Right lobe of liver (tissue), 6 donors: ENCODE results near the gene HPS6. TPM values are rescaled to one million over a fixed set of nuclear protein-coding genes. Genes with fewer than 3 reads are reported as not detected.

ENCODE experiments used
- ATAC-seq, 4 donors: fragments of 200-7000 bp; cut with Tn5 transposase; one replicate each; pipeline ENCODE4 v1.9.1; 2020; ENCODE audit warnings: mild to moderate bottlenecking in 4 of 4, moderate library complexity in 4 of 4
- DNase-seq, 3 donors: peaks; one replicate each; pipeline ENCODE4 v3.0.0-alpha.2; 2020
- H3K27ac ChIP-seq, 3 donors: fragments of 200-600 bp; one replicate each; pipeline ENCODE4 v1.8.0; 2022
- H3K27me3 ChIP-seq, 2 donors: fragments of 200-600 bp; one replicate each; pipeline ENCODE4 v1.8.0; 2022
- H3K36me3 ChIP-seq, 4 donors: fragments of 200-600 bp; sonication (generic) in 1 of 4; one replicate each; pipeline versions ENCODE4 v1.5.1 to v1.8.0; 2017 to 2022; ENCODE audit warnings: control low read depth in 1 of 4
- H3K4me1 ChIP-seq, 4 donors: fragments of 200-600 bp; sonication (generic) in 1 of 4; one replicate each; pipeline versions ENCODE4 v1.5.1 to v1.8.0; 2017 to 2022; ENCODE audit warnings: control low read depth in 1 of 4
- H3K4me3 ChIP-seq, 3 donors: fragments of 200-600 bp; one replicate each; pipeline ENCODE4 v1.8.0; 2022
- H3K9me3 ChIP-seq, 4 donors: fragments of 200-600 bp; sonication (generic) in 1 of 4; one replicate each; pipeline versions ENCODE4 v1.5.1 to v1.8.0; 2017 to 2022; ENCODE audit warnings: control low read depth in 1 of 4
- CTCF ChIP-seq, 4 donors: fragments of 200-600 bp in 3 of 4; fragments of 450-650 bp in 1 of 4; IDR thresholded peaks; one replicate each; pipeline versions ENCODE4 v1.5.1 to v1.8.0; 2016 to 2022; ENCODE audit warnings: antibody characterized with exemption in 4 of 4, mild to moderate bottlenecking in 2 of 4
- POLR2A ChIP-seq: fragments of 450-650 bp; IDR thresholded peaks from one replicate; pipeline ENCODE4 v1.6.1; 2017; ENCODE audit warnings: antibody characterized with exemption, mild to moderate bottlenecking
- WGBS: methylation state at CpG from one replicate; pipeline ENCODE4 v1.1.6; 2018; ENCODE audit warnings: low coverage, low lambda C conversion rate; ENCODE audit not compliant: insufficient coverage; ENCODE audit errors: missing lambda C conversion rate; 5-methylcytosine and 5-hydroxymethylcytosine counted together
- intact Hi-C, 2 donors: fragments of 100-400 bp; cut with DNase I; formaldehyde crosslinking; loops; one replicate each; pipeline versions ENCODE4 v1.11.2 to v1.14.1; 2022
- long read RNA-seq: library from polyadenylated mRNA; unstranded; transcript quantifications from one replicate; pipeline ENCODE4 v2.0.0, GENCODE V29; 2019
- total RNA-seq, 6 experiments: library from RNA; depleted of rRNA in 2 of 6; stranded (reverse); fragments of >200 nt in 2 of 6; fragmentation: NEBNext Ultra II Directional in 3 of 6; extraction: Animal tissue kit (Norgen Biotek cat#: 25700) in 3 of 6; gene quantifications; one replicate each; pipeline versions ENCODE4 v1.1.0 to v1.2.4, GENCODE V29; 2016 to 2023
- donor health status: DM: no; HTN: yes; CAD: no.
- donor health status: DM: no; HTN: no; CAD: no.
- donor health status: DM: no; HTN: no; CAD: no.
- donor health status: DM: no; HTN: yes; CAD: no.
- donor health status: DM: no; HTN: yes; CAD: no.

The HPS6 gene
- 10 to 100 TPM in 2 of 6 experiments, 1 to 10 TPM in 4; 6.6 to 11.7 (median 8.4) TPM for total RNA-seq
- long read RNA-seq, result 0 reads

- peak in 3 of 4 donors; percentile 12 to 43 (median 38) for TF ChIP-seq CTCF (IDR thresholded peaks at IDR 0.05)
- peak; percentile 84 for TF ChIP-seq POLR2A
- ATAC-seq, result peak; percentile 98 to 99 (median 98)
- Histone ChIP-seq H3K9me3 (no peaks in the 10 kb centered on the region), H3K4me1 (peaks cover 0 to 18% (median 4%) of the 10 kb centered on the region in 4 donors), H3K36me3 (no peaks in the 10 kb centered on the region), H3K4me3 (peak within 1 kb of the TSS; percentile 94 to 100 (median 95)), H3K27me3 (no peaks in the 10 kb centered on the region), H3K27ac (peak within 1 kb of the TSS; percentile 73 to 86 (median 84))
- DNase-seq, result peak; percentile 95
- WGBS, result 20% methylated on average over 6 of the region's 61 CpGs
- intact Hi-C loops, result no loop called here
Observed at GRCh38 chr10:102064868-102065560, at the start of gene HPS6. Gene HPS6 (plus strand): TSS chr10:102065349. CDS start chr10:102065475, 126 bp downstream.

DNA sequence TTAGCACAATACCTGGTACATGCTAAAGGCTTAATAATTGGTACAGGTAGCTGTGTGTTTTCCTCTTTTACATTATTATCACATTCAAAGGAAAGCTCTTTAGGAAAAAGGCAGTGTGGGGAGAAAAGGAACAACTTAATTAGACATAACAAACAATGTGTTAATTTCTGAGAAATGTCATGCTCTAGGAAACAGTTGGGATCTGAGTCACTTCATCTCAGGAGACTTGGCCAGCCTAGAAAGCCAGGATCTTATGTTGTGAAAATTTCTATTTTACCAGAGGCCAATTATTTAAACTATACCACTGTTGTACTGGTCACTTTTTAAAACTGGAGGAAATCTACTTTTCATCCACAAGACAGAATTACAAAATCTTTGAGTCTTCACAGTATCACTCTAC lies 48.7 kb upstream of the HPS6 start:
- Histone ChIP-seq H3K27ac (no peak overlapping the region), H3K27me3 (no peaks in the 10 kb centered on the region), H3K9me3 (no peaks in the 10 kb centered on the region), H3K36me3 (peaks cover 0 to 34% (median 4%) of the 10 kb centered on the region in 4 donors), H3K4me1 (no peaks in the 10 kb centered on the region), H3K4me3 (no peak overlapping the region)
- DNase-seq (no peak), ATAC-seq (no peak)
- intact Hi-C loops, result no loop called here
- TF ChIP-seq CTCF (IDR thresholded peaks at IDR 0.05) (no peak), POLR2A (no peak)

DNA sequence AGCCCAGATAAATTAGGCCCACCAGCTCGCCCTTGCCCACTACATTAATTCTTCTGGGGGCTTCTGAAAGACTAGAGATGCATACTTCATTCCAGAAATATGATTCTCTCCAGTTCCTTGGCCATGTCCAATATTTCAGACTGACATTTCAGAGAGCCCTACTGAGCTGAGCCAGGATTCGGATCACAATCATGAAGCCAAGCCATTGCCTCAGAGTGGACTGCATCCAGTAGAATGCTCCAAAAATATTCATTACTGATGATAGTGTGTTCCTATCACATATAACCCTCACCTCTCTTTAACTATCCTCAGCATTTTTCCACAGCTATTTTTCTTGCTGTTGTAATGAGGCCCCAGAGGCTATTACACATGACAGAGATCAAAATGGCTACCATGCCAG lies 47.9 kb upstream of the HPS6 start:
- no peak overlapping the region for H3K27ac ChIP-seq
- DNase-seq, result no peak
- no peaks in the 10 kb centered on the region for H3K4me1 ChIP-seq
- H3K4me3 ChIP-seq, result no peak overlapping the region
- no peak for TF ChIP-seq POLR2A
- no peak for TF ChIP-seq CTCF (IDR thresholded peaks at IDR 0.05)
- ATAC-seq, result no peak
- H3K36me3 ChIP-seq, result peaks cover 0 to 32% (median 6%) of the 10 kb centered on the region in 4 donors
- no peaks in the 10 kb centered on the region for H3K27me3 ChIP-seq
- 83% methylated on average over 2 of the region's 2 CpGs for WGBS
- intact Hi-C loops, result no loop called here
- H3K9me3 ChIP-seq, result no peaks in the 10 kb centered on the region

DNA sequence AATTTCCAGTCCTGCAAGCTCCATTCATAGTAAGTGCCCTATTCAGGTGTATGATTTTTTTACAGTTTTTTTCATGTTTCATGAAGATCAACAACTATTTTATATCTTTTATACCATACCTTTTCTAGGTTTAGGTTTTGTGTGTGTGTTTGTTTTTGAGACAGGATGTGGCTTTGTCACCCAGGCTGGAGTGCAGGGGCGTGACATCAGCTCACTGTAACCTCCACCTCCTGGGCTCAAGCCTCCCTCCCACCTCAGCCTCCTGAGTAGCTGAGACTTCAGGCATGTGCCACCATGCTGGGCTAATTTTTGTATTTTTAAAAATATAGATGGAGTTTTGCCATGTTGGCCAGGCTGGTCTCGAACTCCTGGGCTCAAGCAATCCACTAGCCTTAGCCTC lies 44.2 kb upstream of the HPS6 start:
- H3K4me3 ChIP-seq, result no peak overlapping the region
- ATAC-seq (no peak), DNase-seq (no peak)
- WGBS, result 80% methylated on average over 2 of the region's 2 CpGs
- intact Hi-C loops, result no loop called here
- no peaks in the 10 kb centered on the region for H3K27me3 ChIP-seq
- H3K36me3 ChIP-seq, result peaks cover 0 to 41% (median 14%) of the 10 kb centered on the region in 4 donors
- no peaks in the 10 kb centered on the region for H3K4me1 ChIP-seq
- no peaks in the 10 kb centered on the region for H3K9me3 ChIP-seq
- no peak overlapping the region for H3K27ac ChIP-seq
- no peak for TF ChIP-seq CTCF (IDR thresholded peaks at IDR 0.05)
- TF ChIP-seq POLR2A, result no peak
